GM23338 (cell line): ENCODE data around the gene SORT1. TPM values are rescaled to one million over a fixed set of nuclear protein-coding genes. Genes with fewer than 3 reads are reported as not detected.

ENCODE experiments used
- ATAC-seq: fragments of 200-7000 bp; cut with Tn5 transposase; 3 replicates; pipeline ENCODE4 v1.9.1; 2020
- DNase-seq: peaks from one replicate; pipeline ENCODE4 v3.0.0-alpha.2; 2015; ENCODE audit warnings: low spot score
- H2AFZ ChIP-seq: fragments of 200-600 bp; sonication (generic); 2 replicates; pipeline ENCODE4 v1.8.0; 2016; ENCODE audit warnings: antibody characterized with exemption, mild to moderate bottlenecking, moderate library complexity
- H3F3A ChIP-seq: fragments of 200-600 bp; sonication (generic); replicated peaks from 2 replicates; pipeline ENCODE4 v1.8.0; 2017; ENCODE audit warnings: antibody characterized with exemption, mixed run types, low read depth
- H3K27ac ChIP-seq: fragments of 200-600 bp; sonication (generic); 2 replicates; pipeline ENCODE4 v1.6.1; 2016; ENCODE audit warnings: low read depth
- H3K27me3 ChIP-seq: fragments of 200-600 bp; sonication (generic); 2 replicates; pipeline ENCODE4 v1.8.0; 2016; ENCODE audit warnings: mild to moderate bottlenecking, mixed run types, moderate library complexity; ENCODE audit not compliant: insufficient read depth
- H3K36me3 ChIP-seq: fragments of 200-600 bp; sonication (generic); 2 replicates; pipeline ENCODE4 v1.8.0; 2016; ENCODE audit warnings: mild to moderate bottlenecking; ENCODE audit not compliant: insufficient read depth
- H3K4me1 ChIP-seq: fragments of 200-600 bp; sonication (generic); 2 replicates; pipeline ENCODE4 v1.8.0; 2016; ENCODE audit warnings: mild to moderate bottlenecking, moderate library complexity; ENCODE audit not compliant: insufficient read depth
- H3K4me2 ChIP-seq: fragments of 200-600 bp; sonication (generic); 2 replicates; pipeline ENCODE4 v1.7.1; 2017; ENCODE audit warnings: mixed run types
- H3K4me3 ChIP-seq: fragments of 200-600 bp; sonication (generic); 2 replicates; pipeline ENCODE4 v1.6.1; 2016; ENCODE audit warnings: mixed run types
- H3K79me2 ChIP-seq: fragments of 200-600 bp; sonication (generic); replicated peaks from 2 replicates; pipeline ENCODE4 v1.8.0; 2017; ENCODE audit warnings: mild to moderate bottlenecking; ENCODE audit not compliant: insufficient read depth
- H3K9me2 ChIP-seq: fragments of 200-600 bp; sonication (generic); 2 replicates; pipeline ENCODE4 v1.8.0; 2017; ENCODE audit not compliant: insufficient read depth
- H4K20me1 ChIP-seq: fragments of 200-600 bp; sonication (generic); replicated peaks from 2 replicates; pipeline ENCODE4 v1.8.0; 2017; ENCODE audit warnings: mild to moderate bottlenecking; ENCODE audit not compliant: insufficient read depth
- H3K27ac Mint-ChIP-seq: 2 replicates; pipeline ENCODE4 v1.8.0; 2020; ENCODE audit warnings: inconsistent platforms, mild to moderate bottlenecking, moderate library complexity, mixed read lengths
- H3K27me3 Mint-ChIP-seq: 3 replicates; pipeline ENCODE4 v1.8.0; 2022; ENCODE audit warnings: low read depth, mild to moderate bottlenecking, moderate library complexity, mixed read lengths, inconsistent platforms; ENCODE audit not compliant: insufficient read depth, poor library complexity
- H3K36me3 Mint-ChIP-seq: 3 replicates; pipeline ENCODE4 v1.8.0; 2021; ENCODE audit warnings: low read depth, mild to moderate bottlenecking, inconsistent platforms, moderate library complexity, mixed read lengths
- H3K4me1 Mint-ChIP-seq: 3 replicates; pipeline ENCODE4 v1.8.0; 2020; ENCODE audit warnings: mild to moderate bottlenecking, inconsistent platforms, mixed read lengths
- H3K4me3 Mint-ChIP-seq: 3 replicates; pipeline ENCODE4 v1.8.0; 2021; ENCODE audit warnings: moderate library complexity, mild to moderate bottlenecking, inconsistent platforms, mixed read lengths
- H3K9me3 Mint-ChIP-seq: 3 replicates; pipeline ENCODE4 v1.8.0; 2020; ENCODE audit warnings: moderate library complexity, mild to moderate bottlenecking, inconsistent platforms, mixed read lengths
- CREB1 ChIP-seq: fragments of 250-450 bp; sonication (Bioruptor Pico); IDR thresholded peaks from 2 replicates; pipeline ENCODE4 v1.5.0; 2020; ENCODE audit warnings: low read depth, mild to moderate bottlenecking, moderate library complexity
- EZH2 ChIP-seq: fragments of 200-600 bp; sonication (generic); IDR thresholded peaks from one replicate; pipeline ENCODE4 v1.8.0; 2017; ENCODE audit warnings: antibody characterized with exemption, mild to moderate bottlenecking, low read depth; ENCODE audit not compliant: unreplicated experiment
- JUNB ChIP-seq: IDR thresholded peaks from one replicate; pipeline ENCODE4 v1.6.1; 2016; ENCODE audit warnings: antibody characterized with exemption; ENCODE audit not compliant: unreplicated experiment
- NANOG ChIP-seq: IDR thresholded peaks from 2 replicates; pipeline ENCODE4 v1.6.1; 2016; ENCODE audit warnings: antibody characterized with exemption, borderline replicate concordance
- POLR2AphosphoS5 ChIP-seq: IDR thresholded peaks from 2 replicates; pipeline ENCODE4 v1.6.1; 2016; ENCODE audit warnings: antibody characterized with exemption, low read depth
- STAT1 ChIP-seq: IDR thresholded peaks from one replicate; pipeline ENCODE4 v1.6.1; 2016; ENCODE audit warnings: antibody characterized with exemption; ENCODE audit not compliant: unreplicated experiment
- polyA plus RNA-seq: library from polyadenylated mRNA; unstranded; fragments of >200 nt; fragmentation: Nextera tagmentation; extraction: Ambion mirVana; gene quantifications from 2 replicates; pipeline ENCODE4 v1.2.1, GENCODE V29; 2016
- total RNA-seq: library from RNA; depleted of rRNA; stranded (reverse); fragments of >200 nt; shearing (Covaris generic); gene quantifications from 2 replicates; pipeline ENCODE4 v1.2.3, GENCODE V29; 2014
- TF ChIP-seq, protein P1 (sequence below): IDR thresholded peaks from 2 replicates; pipeline ENCODE4 v1.6.1; 2016; ENCODE audit warnings: antibody characterized with exemption
- TF ChIP-seq, protein P2 (sequence below): IDR thresholded peaks from one replicate; pipeline ENCODE4 v1.6.1; 2018; ENCODE audit warnings: antibody characterized with exemption; ENCODE audit not compliant: unreplicated experiment
- TF ChIP-seq, protein P3 (sequence below): fragments of 250-450 bp; sonication (Bioruptor Pico); IDR thresholded peaks from 2 replicates; pipeline ENCODE4 v1.5.0; 2020; ENCODE audit warnings: mild to moderate bottlenecking, moderate library complexity

Gene SORT1
- total and polyA plus RNA-seq, 2 experiments from 2014 or later = 10.9 to 55.4 TPM

DNA sequence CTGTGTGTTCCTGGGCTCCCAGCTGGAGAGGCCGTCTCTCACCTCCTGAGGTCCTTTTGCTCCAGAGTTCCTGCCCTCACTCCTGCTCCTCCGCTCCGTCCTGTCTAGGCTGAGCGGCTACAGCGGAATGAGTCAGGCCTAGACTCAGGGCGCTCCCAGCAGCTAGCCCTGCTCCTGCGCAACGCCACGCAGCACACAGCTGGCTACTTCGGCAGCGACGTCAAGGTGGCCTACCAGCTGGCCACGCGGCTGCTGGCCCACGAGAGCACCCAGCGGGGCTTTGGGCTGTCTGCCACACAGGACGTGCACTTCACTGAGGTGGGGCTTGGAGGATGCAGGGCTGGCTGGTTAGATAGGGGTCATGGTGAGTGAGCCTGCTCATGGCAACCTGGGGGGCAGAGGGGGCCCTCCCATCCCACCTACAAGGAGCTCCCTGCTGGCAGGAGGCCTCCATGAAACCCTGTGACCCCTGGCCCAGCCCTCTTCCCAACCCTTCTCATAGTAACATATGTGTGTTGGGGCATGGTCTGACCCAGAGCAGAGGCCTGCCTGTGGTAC is 129.9 kb downstream of the SORT1 start:
- Histone ChIP-seq H3K4me1 (no peaks in the 10 kb centered on the region), H3K27ac (no peak overlapping the region), H2AFZ (no peak overlapping the region), H3F3A (0 out of 2 replicates have a peak, but pooled peaks cover 1% of the 10 kb centered on the region), H3K36me3 (no peaks in the 10 kb centered on the region), H4K20me1 (no peaks in the 10 kb centered on the region), H3K9me2 (no peaks in the 10 kb centered on the region), H3K4me3 (no peak overlapping the region), H3K4me2 (no peak overlapping the region), H3K79me2 (no peaks in the 10 kb centered on the region), H3K27me3 (no peaks in the 10 kb centered on the region)
- Mint-ChIP-seq H3K9me3 (no peaks in the 10 kb centered on the region; the same call in 1 of the 3 replicates), H3K4me3 (no peak overlapping the region), H3K27me3 (peaks cover 12% of the 10 kb centered on the region), H3K27ac (no peak overlapping the region), H3K4me1 (peaks cover 3% of the 10 kb centered on the region; the same call in 1 of the 3 replicates), H3K36me3 (peaks cover 19% of the 10 kb centered on the region)
- DNase-seq (no peak), ATAC-seq (no peak)
- no peak for TF ChIP-seq CREB1
- TF ChIP-seq, protein P1, sequence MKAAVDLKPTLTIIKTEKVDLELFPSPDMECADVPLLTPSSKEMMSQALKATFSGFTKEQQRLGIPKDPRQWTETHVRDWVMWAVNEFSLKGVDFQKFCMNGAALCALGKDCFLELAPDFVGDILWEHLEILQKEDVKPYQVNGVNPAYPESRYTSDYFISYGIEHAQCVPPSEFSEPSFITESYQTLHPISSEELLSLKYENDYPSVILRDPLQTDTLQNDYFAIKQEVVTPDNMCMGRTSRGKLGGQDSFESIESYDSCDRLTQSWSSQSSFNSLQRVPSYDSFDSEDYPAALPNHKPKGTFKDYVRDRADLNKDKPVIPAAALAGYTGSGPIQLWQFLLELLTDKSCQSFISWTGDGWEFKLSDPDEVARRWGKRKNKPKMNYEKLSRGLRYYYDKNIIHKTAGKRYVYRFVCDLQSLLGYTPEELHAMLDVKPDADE = no peak

DNA sequence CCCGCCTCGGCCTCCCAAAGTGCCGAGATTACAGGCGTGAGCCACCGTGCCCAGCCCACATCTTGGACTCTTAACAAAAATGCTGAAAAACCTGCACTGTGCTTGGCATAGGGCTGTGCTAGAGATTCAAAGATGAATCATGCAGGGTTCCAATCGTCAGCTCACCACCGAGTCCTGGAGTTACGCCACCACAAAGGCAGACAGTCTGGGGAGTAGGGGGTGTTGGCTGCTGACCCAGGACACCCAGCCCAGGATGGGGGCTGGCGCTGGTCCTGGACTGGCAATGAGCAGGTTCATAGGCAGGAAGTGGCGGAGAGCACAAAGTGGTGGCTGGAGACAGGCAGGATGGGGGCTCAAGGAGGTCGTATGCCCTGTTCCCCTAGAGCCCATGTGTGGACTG is 130.8 kb downstream of the SORT1 start:
- H3K4me2 ChIP-seq = no peak overlapping the region
- no peaks in the 10 kb centered on the region for H3K27me3 ChIP-seq
- no peak overlapping the region for H3K27ac Mint-ChIP-seq

More for the DNA sequence above, 130.8 kb downstream of the SORT1 start:
- ATAC-seq = no peak
- Histone ChIP-seq H3K4me1 (no peaks in the 10 kb centered on the region), H3K36me3 (no peaks in the 10 kb centered on the region), H3K27ac (no peak overlapping the region), H4K20me1 (no peaks in the 10 kb centered on the region), H3F3A (0 out of 2 replicates have a peak, but pooled peaks cover 5% of the 10 kb centered on the region), H3K4me3 (no peak overlapping the region), H3K79me2 (no peaks in the 10 kb centered on the region), H3K9me2 (no peaks in the 10 kb centered on the region), H2AFZ (no peak overlapping the region)
- Mint-ChIP-seq H3K36me3 (peaks cover 19% of the 10 kb centered on the region), H3K4me3 (no peak overlapping the region), H3K27me3 (peaks cover 12% of the 10 kb centered on the region), H3K9me3 (no peaks in the 10 kb centered on the region; the same call in 1 of the 3 replicates), H3K4me1 (peaks cover 3% of the 10 kb centered on the region; the same call in 1 of the 3 replicates)
- no peak for DNase-seq
- TF ChIP-seq CREB1 (no peak), STAT1 (no peak), NANOG (no peak), POLR2AphosphoS5 (no peak), EZH2 (no peak), JUNB (no peak)
- TF ChIP-seq, protein P2, sequence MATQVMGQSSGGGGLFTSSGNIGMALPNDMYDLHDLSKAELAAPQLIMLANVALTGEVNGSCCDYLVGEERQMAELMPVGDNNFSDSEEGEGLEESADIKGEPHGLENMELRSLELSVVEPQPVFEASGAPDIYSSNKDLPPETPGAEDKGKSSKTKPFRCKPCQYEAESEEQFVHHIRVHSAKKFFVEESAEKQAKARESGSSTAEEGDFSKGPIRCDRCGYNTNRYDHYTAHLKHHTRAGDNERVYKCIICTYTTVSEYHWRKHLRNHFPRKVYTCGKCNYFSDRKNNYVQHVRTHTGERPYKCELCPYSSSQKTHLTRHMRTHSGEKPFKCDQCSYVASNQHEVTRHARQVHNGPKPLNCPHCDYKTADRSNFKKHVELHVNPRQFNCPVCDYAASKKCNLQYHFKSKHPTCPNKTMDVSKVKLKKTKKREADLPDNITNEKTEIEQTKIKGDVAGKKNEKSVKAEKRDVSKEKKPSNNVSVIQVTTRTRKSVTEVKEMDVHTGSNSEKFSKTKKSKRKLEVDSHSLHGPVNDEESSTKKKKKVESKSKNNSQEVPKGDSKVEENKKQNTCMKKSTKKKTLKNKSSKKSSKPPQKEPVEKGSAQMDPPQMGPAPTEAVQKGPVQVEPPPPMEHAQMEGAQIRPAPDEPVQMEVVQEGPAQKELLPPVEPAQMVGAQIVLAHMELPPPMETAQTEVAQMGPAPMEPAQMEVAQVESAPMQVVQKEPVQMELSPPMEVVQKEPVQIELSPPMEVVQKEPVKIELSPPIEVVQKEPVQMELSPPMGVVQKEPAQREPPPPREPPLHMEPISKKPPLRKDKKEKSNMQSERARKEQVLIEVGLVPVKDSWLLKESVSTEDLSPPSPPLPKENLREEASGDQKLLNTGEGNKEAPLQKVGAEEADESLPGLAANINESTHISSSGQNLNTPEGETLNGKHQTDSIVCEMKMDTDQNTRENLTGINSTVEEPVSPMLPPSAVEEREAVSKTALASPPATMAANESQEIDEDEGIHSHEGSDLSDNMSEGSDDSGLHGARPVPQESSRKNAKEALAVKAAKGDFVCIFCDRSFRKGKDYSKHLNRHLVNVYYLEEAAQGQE = no peak
- TF ChIP-seq, protein P3, sequence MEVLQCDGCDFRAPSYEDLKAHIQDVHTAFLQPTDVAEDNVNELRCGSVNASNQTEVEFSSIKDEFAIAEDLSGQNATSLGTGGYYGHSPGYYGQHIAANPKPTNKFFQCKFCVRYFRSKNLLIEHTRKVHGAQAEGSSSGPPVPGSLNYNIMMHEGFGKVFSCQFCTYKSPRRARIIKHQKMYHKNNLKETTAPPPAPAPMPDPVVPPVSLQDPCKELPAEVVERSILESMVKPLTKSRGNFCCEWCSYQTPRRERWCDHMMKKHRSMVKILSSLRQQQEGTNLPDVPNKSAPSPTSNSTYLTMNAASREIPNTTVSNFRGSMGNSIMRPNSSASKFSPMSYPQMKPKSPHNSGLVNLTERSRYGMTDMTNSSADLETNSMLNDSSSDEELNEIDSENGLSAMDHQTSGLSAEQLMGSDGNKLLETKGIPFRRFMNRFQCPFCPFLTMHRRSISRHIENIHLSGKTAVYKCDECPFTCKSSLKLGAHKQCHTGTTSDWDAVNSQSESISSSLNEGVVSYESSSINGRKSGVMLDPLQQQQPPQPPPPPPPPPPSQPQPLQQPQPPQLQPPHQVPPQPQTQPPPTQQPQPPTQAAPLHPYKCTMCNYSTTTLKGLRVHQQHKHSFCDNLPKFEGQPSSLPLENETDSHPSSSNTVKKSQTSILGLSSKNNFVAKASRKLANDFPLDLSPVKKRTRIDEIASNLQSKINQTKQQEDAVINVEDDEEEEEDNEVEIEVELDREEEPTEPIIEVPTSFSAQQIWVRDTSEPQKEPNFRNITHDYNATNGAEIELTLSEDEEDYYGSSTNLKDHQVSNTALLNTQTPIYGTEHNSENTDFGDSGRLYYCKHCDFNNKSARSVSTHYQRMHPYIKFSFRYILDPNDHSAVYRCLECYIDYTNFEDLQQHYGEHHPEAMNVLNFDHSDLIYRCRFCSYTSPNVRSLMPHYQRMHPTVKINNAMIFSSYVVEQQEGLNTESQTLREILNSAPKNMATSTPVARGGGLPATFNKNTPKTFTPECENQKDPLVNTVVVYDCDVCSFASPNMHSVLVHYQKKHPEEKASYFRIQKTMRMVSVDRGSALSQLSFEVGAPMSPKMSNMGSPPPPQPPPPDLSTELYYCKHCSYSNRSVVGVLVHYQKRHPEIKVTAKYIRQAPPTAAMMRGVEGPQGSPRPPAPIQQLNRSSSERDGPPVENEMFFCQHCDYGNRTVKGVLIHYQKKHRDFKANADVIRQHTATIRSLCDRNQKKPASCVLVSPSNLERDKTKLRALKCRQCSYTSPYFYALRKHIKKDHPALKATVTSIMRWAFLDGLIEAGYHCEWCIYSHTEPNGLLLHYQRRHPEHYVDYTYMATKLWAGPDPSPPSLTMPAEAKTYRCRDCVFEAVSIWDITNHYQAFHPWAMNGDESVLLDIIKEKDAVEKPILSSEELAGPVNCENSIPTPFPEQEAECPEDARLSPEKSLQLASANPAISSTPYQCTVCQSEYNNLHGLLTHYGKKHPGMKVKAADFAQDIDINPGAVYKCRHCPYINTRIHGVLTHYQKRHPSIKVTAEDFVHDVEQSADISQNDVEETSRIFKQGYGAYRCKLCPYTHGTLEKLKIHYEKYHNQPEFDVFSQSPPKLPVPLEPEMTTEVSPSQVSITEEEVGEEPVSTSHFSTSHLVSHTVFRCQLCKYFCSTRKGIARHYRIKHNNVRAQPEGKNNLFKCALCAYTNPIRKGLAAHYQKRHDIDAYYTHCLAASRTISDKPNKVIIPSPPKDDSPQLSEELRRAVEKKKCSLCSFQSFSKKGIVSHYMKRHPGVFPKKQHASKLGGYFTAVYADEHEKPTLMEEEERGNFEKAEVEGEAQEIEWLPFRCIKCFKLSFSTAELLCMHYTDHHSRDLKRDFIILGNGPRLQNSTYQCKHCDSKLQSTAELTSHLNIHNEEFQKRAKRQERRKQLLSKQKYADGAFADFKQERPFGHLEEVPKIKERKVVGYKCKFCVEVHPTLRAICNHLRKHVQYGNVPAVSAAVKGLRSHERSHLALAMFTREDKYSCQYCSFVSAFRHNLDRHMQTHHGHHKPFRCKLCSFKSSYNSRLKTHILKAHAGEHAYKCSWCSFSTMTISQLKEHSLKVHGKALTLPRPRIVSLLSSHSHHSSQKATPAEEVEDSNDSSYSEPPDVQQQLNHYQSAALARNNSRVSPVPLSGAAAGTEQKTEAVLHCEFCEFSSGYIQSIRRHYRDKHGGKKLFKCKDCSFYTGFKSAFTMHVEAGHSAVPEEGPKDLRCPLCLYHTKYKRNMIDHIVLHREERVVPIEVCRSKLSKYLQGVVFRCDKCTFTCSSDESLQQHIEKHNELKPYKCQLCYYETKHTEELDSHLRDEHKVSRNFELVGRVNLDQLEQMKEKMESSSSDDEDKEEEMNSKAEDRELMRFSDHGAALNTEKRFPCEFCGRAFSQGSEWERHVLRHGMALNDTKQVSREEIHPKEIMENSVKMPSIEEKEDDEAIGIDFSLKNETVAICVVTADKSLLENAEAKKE (CRISPR knock-in tag) = no peak
